ENCODE results near the gene WNT16. TPM values are rescaled to one million over a fixed set of nuclear protein-coding genes. Genes with fewer than 3 reads are reported as not detected.

Gene WNT16
- total and polyA plus RNA-seq, 2 experiments from 2014 or later = 0.58 to 2.8 TPM

DNA sequence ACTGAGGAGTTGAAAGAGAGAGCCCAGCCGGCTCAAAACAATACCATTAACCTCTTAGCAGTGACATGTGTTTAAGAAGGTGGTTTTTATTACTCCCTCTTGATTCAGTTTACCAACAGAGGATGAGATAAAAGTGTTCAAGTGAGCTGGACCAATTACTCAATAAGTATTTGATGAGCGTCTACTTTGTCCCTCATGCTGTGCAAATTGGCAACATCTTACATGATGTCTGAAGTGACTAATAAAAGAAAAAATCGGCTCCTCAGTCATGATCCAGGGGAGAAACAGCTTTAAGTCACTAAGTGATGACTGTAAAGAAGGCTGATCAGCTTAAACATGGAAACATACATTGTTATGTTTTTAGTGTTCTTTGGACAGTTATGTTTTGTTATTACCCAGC, 7.8 kb downstream of the WNT16 start:
- no peaks in the 10 kb centered on the region for H3K9me2 ChIP-seq (replicated peaks; ENCODE audit: insufficient read depth)
- TF ChIP-seq EZH2phosphoT487 (IDR thresholded peaks at IDR 0.05; ENCODE audit: low read depth, severe bottlenecking, unreplicated experiment) (no peak), EZH2 (IDR thresholded peaks at IDR 0.05; ENCODE audit: borderline replicate concordance) (no peak), CTCF (IDR thresholded peaks at IDR 0.05; ENCODE audit: poor library complexity) (no peak)
- DNase-seq (ENCODE audit: low spot score) = no peak

DNA sequence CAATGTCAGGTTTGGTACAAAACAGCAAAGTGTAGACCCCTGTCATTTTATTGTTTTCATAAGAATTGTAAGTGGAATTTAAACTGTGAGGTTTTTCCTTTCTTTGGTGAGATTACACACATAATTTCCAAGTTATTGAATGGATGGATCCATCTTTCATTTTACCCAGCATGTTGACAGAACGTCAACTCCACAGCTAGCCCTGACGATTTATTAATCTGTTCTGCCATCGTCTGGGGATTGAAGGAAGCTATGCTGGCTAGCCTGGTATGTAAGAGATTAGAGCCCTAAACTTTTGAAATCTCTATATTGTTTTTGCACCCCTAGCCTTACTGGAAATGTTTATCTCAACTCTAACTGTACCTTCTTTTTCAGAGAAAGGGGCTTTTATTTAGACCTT, 8.6 kb downstream of the WNT16 start:
- Histone ChIP-seq H2AFZ (no peak overlapping the region), H3K36me3 (replicated peaks; ENCODE audit: insufficient read depth, low read depth) (no peaks in the 10 kb centered on the region), H3K79me2 (no peaks in the 10 kb centered on the region), H3K4me1 (ENCODE audit: insufficient read depth) (no peaks in the 10 kb centered on the region), H3K4me2 (no peak overlapping the region), H3K9me3 (ENCODE audit: low read depth) (no peaks in the 10 kb centered on the region), H3K27ac (no peak overlapping the region), H3K9me2 (replicated peaks; ENCODE audit: insufficient read depth) (no peaks in the 10 kb centered on the region), H3K4me3 (no peak overlapping the region), H3K27me3 (peaks cover 21% of the 10 kb centered on the region), H4K20me1 (ENCODE audit: insufficient read depth, poor library complexity, severe bottlenecking) (no peaks in the 10 kb centered on the region)
- no peak for DNase-seq (ENCODE audit: low spot score)
- TF ChIP-seq CTCF (IDR thresholded peaks at IDR 0.05; ENCODE audit: poor library complexity) (peak; percentile 37), EZH2phosphoT487 (IDR thresholded peaks at IDR 0.05; ENCODE audit: low read depth, severe bottlenecking, unreplicated experiment) (no peak)
- WGBS (ENCODE audit: low lambda C conversion rate, missing lambda C conversion rate) = 37% methylated on average over 3 of the region's 3 CpGs

More for the DNA sequence above, 7.8 kb downstream of the WNT16 start:
- no peaks in the 10 kb centered on the region for H3K9me3 ChIP-seq (ENCODE audit: low read depth)
- H3K36me3 ChIP-seq (replicated peaks; ENCODE audit: insufficient read depth, low read depth) = no peaks in the 10 kb centered on the region
- peaks cover 29% of the 10 kb centered on the region for H3K27me3 ChIP-seq
- 58% methylated on average over 3 of the region's 3 CpGs for WGBS (ENCODE audit: low lambda C conversion rate, missing lambda C conversion rate)
- H4K20me1 ChIP-seq (ENCODE audit: insufficient read depth, poor library complexity, severe bottlenecking) = no peaks in the 10 kb centered on the region
- no peak overlapping the region for H3K4me2 ChIP-seq
- H2AFZ ChIP-seq = no peak overlapping the region
- no peaks in the 10 kb centered on the region for H3K79me2 ChIP-seq
- H3K27ac ChIP-seq = no peak overlapping the region
- H3K4me3 ChIP-seq = no peak overlapping the region
- no peaks in the 10 kb centered on the region for H3K4me1 ChIP-seq (ENCODE audit: insufficient read depth)

- TF ChIP-seq EZH2 (IDR thresholded peaks at IDR 0.05; ENCODE audit: borderline replicate concordance) (no peak), CTCF (IDR thresholded peaks at IDR 0.05; ENCODE audit: poor library complexity) (no peak), EZH2phosphoT487 (IDR thresholded peaks at IDR 0.05; ENCODE audit: low read depth, severe bottlenecking, unreplicated experiment) (no peak)
- DNase-seq (ENCODE audit: low spot score) = no peak
- Histone ChIP-seq H3K9me3 (ENCODE audit: low read depth) (no peaks in the 10 kb centered on the region), H3K4me2 (no peak overlapping the region), H3K79me2 (no peaks in the 10 kb centered on the region), H3K36me3 (replicated peaks; ENCODE audit: insufficient read depth, low read depth) (no peaks in the 10 kb centered on the region), H2AFZ (no peak overlapping the region), H4K20me1 (ENCODE audit: insufficient read depth, poor library complexity, severe bottlenecking) (no peaks in the 10 kb centered on the region), H3K4me1 (ENCODE audit: insufficient read depth) (peaks cover 3% of the 10 kb centered on the region), H3K27me3 (peaks cover 17% of the 10 kb centered on the region), H3K27ac (no peak overlapping the region), H3K4me3 (no peak overlapping the region), H3K9me2 (replicated peaks; ENCODE audit: insufficient read depth) (no peaks in the 10 kb centered on the region)
- WGBS (ENCODE audit: low lambda C conversion rate, missing lambda C conversion rate) = 84% methylated on average over 5 of the region's 5 CpGs
Measured at GRCh38 chr7:121339082-121339481, 10.3 kb downstream of the WNT16 start.

DNA sequence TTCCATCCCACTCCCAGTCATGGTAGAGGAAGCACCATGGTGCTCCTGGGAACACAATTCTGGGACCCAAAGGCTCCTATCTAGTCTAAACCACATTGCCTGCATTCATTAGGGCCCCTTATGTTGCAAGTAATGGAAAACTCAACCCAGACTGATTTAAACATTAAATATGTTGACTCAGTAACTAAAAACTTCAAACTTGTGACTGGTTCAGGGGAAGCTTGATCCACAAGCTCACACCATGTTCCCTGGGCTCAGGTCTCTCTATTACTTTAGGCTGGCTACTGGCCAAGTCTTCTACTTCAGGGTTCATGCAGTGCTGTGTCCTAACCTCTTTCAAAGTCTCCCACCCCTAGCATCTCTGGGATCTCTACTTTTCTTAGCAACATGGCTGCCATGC, 13.1 kb downstream of the WNT16 start:
- Histone ChIP-seq H3K4me3 (no peak overlapping the region), H3K27ac (no peak overlapping the region), H4K20me1 (ENCODE audit: insufficient read depth, poor library complexity, severe bottlenecking) (no peaks in the 10 kb centered on the region), H3K4me2 (no peak overlapping the region), H3K79me2 (no peaks in the 10 kb centered on the region), H3K4me1 (ENCODE audit: insufficient read depth) (peaks cover 6% of the 10 kb centered on the region), H3K9me2 (replicated peaks; ENCODE audit: insufficient read depth) (no peaks in the 10 kb centered on the region), H3K27me3 (no peaks in the 10 kb centered on the region), H2AFZ (no peak overlapping the region), H3K36me3 (replicated peaks; ENCODE audit: insufficient read depth, low read depth) (no peaks in the 10 kb centered on the region), H3K9me3 (ENCODE audit: low read depth) (no peaks in the 10 kb centered on the region)
- no peak for DNase-seq (ENCODE audit: low spot score)
- TF ChIP-seq EZH2phosphoT487 (IDR thresholded peaks at IDR 0.05; ENCODE audit: low read depth, severe bottlenecking, unreplicated experiment) = no peak
- TF ChIP-seq CTCF (IDR thresholded peaks at IDR 0.05; ENCODE audit: poor library complexity) = no peak
- no peak for TF ChIP-seq EZH2 (IDR thresholded peaks at IDR 0.05; ENCODE audit: borderline replicate concordance)
